PC-9 (cell line): ENCODE results near the gene PASK.

Experiments used
- CTCF ChIP-seq: fragments of 200-600 bp; sonication (generic); conservative IDR thresholded peaks from 2 replicates; pipeline ENCODE4 v1.6.1; 2017; ENCODE audit warnings: mixed run types, antibody characterized with exemption, mild to moderate bottlenecking, moderate library complexity
- EZH2 ChIP-seq: fragments of 200-600 bp; sonication (generic); IDR thresholded peaks from 2 replicates; pipeline ENCODE4 v1.8.0; 2017; ENCODE audit warnings: antibody characterized with exemption, low read depth

- TF ChIP-seq CTCF, result no peak
- no peak for TF ChIP-seq EZH2
Observed at GRCh38 chr2:241136191-241136590, 13.1 kb downstream of the PASK start.
